ENCODE measurements around the gene TERB1.
A peak's percentile ranks its signal among the peaks of the same experiment; 100 is the strongest.
"Not testable (repeated sequence)": the region's sequence is repeated elsewhere in the genome, so short reads cannot be mapped to it uniquely, and the experiment has no call there.

The TERB1 gene

GRCh38 chr16:66811043-66811442, 9.7 kb upstream of the TERB1 start:
- DNase-seq: no peak

DNA sequence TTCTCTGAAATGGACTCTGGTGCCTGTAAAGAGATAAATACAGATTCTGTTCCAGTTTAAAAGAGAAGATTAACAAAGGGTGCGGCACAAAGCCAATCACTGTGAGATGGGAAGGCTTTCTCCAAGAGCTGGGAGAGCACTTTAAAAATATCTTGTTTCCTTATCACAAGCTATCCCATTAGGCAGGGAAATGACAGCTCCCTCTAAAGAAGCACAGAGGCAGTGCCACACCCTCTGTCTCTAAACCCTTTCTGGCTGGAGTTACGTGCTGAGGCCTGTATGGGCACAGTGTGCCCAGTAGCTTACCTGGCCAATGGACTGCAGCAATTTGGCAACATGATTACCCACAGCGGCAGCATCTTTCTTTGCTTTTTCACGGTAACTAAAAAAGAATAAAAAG, 9.0 kb upstream of the TERB1 start:
- DNase-seq: no peak

DNA sequence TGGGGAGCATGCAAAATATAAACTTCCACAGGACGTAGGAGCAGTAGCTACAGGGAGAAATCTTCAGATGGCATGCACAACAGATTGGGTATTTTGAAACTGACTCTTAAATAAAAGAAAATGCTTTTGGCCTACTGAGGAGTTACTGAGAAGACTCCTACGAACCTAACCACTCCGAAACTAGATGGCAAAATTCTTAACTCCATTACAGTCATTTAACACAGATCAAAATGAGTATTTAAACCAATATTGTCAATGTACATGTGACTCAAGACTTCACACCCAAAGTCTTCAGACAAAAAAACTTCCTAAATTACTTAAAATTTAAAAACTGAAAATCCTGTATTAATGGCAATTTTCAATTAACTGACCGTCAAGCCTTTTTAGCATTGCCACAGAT, 8.4 kb upstream of the TERB1 start:
- DNase-seq: no peak

GRCh38 chr16:66802159-66802558, 775 bp upstream of the TERB1 start:
- no peak for DNase-seq

DNA sequence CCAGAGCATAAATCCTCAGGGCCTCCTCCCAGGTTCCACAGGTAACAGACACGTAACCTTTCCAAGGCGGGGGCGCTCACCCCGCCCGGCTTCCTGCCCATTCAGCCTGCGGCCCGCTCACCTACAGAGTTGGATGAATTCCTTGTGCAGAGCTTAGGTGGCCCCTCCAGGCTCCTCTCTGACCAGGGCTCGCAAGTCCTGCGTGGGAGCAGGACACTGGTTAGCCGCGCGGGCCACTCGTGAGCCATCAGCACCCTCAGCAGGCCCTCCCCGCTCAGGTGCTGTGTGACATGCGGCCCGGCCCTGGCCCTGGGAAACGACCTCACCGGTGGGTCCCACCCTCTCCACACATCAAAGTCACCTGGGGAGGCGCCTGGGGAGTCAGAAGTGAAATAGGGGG, 528 bp downstream of the TERB1 start:
- DNase-seq: no peak

GRCh38 chr16:66798161-66798560, 3.2 kb downstream of the TERB1 start:
- no peak for DNase-seq

DNA sequence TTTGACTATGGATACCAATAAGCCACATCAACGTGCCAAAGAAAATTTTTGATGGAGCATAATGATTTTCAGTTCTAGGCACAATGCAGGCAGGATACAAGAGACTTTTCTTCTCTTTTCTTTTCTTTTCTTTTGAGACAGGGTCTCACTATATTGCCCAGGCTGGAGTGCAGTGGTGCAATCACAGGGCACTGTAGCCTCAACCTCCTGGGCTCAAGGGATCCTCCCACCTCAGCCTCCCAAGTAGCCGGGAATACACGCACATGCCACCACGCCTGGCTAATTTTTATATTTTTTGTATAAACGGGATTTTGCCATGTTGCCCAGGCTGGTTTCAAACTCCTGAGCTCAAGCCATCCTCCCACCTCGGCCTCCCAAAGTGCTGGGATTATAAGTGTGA, 7.4 kb downstream of the TERB1 start:
- DNase-seq: not testable (repeated sequence)

DNA sequence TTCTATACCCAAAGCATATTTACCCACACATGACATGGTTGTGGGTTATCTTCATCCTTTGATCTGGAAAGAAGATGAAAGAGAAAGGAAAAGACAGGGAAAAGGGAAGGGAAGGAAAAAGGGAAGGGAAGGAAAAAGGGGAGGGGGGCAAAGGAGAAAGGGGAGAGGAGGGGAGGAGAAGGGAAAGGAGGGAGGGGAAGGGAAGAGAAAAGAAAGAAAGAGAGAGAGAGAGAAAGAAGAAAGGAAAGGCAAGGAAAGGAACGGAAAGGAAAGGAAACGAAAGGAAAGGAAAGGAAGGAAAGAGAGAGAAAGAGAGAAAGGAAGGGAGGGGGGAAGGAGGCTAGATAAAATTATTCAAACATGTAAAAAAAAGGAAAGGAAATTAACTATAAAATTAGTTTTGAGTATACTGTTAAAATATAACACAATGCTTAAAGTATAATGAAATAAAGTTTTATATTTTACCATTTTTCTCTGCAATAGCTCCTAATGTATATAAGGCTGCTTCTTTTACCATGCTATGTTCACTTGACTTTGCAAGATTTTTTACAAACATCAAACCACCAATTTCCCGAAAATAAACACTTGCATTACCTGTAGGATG, 11.2 kb downstream of the TERB1 start:
- DNase-seq: no peak

GRCh38 chr16:66787427-66787826, 14.0 kb downstream of the TERB1 start:
- no peak for DNase-seq

DNA sequence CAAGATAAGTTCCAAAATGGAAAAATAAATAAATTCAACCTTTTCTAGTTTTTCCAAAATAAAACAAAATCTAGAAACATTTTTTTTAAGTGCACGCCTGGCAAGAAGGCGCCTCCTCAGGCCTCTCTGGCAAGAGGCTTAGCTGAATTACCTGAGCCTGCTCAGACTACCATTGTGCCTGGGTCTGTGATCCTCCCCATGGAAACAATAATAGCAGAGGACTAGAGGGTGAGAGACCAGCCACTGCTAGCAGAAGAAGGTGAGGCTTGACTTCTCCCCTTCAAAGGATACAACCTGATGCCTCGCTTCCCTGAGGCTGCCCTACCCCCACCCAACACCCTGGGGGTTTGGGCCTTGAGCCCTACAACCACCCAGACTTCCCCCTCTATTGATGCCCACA, 14.8 kb downstream of the TERB1 start:
- DNase-seq: no peak

DNA sequence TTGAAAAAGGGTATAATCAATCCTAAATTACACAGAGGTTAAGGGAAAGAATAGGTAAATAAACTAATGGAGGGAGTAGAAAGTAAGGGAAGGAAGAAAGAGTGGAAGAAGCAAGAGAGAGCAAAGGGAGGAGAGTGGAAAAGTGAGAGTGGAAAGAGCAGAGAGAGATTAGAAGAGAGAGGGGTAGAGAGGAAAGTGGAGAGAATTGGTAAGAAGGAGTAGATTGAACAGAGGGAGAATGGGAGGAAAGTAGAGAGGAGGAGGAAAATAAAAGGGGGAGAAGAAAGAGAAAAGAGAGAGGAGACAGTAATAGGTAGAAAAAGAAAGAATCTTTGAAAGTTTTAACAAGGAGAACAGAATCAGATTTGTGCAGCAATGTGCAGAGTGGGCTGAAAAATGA, 24.9 kb downstream of the TERB1 start:
- no peak for DNase-seq

- no peak for DNase-seq
These were observed 26.4 kb downstream of the TERB1 start for GRCh38 chr16:66774981-66775380.

DNA sequence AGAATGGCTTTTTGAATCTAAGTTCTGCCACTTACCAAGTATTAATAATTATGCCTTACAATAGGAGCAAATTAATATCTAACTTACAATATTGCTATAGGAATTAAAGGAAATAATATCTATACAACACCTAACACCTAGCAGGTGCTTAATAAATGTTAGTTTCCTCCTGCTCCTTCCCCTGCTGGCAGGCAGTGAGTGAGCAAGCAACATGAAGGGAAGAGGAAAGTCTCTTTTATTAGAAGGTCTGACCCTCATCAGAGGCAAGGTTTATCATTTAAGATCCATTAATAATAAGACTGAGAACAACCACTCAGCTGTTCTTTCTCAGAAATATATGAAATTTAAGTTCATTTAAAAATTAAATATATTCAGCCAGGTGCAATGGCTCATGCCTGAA, 43.3 kb downstream of the TERB1 start:
- DNase-seq: no peak

GRCh38 chr16:66754819-66755218, 46.6 kb downstream of the TERB1 start:
- no peak for DNase-seq

- no peak for DNase-seq
These were observed 47.2 kb downstream of the TERB1 start for GRCh38 chr16:66754211-66754610.

- no peak for DNase-seq
These were observed 48.4 kb downstream of the TERB1 start for GRCh38 chr16:66752958-66753357.

DNA sequence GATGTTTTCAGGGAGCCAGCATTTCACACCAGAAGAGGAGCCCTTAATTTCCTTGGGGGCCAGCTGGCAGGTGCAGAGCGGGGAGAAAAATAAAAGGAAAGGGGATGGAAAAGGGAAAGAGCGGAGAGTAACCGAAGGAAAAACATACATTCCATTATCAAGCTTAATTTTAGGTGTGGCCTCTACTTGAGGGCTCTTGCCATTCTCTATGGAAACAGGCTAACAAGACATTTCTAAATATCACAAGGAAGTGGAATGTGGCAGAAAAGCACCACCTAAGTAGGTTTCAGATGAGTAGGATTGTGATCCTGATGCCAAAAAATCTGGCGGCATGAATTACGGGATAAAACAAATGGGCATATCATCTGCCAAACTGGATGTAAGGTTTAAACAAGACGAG, 49.0 kb downstream of the TERB1 start:
- no peak for DNase-seq

DNA sequence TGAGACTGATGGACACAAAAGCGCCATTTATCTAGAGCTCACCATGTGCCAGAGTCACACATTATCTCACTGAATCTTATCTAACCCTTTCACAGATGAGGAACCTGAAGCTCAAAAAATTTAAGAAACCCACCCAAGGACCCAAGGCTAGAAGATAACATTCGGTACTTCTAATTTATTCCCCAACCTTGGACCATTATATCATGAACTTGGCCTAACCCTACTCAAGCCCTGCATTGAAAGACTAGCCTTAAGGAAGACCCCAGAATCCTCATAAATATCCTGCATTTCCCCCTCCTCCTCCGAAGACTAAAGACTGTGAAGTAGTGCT, 49.4 kb downstream of the TERB1 start:
- no peak for DNase-seq

- DNase-seq: peak; percentile 60
These were observed 49.9 kb downstream of the TERB1 start, which contains the start of gene DYNC1LI2 for GRCh38 chr16:66751303-66751991. Gene DYNC1LI2 (minus strand): TSS chr16:66751609. CDS start chr16:66751591, 18 bp downstream.

- DNase-seq: no peak
These were observed 50.4 kb downstream of the TERB1 start for GRCh38 chr16:66751053-66751302.

DNA sequence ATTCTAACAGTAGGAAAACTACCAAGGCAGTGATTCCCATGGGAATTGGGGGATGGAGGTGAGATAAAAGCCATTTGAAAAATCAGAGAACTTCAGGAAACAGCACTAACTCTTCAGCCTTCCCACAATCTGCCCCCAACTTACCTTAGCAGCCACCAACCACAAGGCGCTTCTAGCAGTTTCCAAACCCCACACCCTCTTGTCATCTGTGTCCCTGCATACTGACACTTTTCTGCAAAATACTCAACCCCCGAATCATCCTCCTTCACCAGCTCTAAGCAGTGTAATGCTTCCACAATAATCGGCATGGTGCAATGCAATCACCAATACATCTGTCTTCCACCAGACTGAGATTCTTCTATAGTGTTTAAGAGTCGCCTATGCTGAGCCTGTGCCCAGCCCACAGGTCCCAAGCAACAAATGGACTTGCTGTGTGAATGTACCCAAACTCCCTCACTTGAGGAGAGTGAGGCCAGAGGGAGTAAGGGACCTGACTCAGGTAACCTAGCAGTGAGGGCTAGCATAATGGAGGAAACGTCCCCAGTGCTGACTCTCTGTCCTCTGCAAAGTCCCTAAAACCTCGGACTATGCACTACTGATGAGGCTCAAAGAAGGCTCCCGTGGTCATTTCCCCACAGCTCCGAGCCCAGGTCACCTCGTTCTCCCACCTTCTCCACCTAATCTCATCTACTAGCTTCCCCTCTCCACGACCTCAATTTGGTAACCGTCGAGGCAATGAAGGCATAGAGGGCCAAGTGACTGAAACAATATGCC, 50.9 kb downstream of the TERB1 start:
- DNase-seq: no peak

DNA sequence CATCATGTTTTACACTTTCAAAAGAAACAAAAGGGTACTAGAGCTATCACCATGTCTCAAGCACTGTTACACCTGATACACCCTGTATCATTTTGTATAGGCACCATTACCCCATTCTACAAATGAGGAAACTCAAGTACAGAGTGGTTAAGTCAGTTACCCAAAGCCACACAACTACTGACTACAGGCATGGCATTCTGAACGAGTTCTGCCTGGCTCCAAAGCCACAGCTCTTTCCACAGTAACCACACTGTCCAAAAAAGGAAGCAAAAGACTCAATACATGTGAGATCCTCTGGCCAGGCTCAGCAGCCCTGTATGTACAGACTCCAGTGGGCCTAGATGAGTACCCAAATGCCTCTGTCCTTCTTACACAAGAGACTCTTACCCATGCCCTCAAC, 54.7 kb downstream of the TERB1 start:
- DNase-seq: no peak

DNA sequence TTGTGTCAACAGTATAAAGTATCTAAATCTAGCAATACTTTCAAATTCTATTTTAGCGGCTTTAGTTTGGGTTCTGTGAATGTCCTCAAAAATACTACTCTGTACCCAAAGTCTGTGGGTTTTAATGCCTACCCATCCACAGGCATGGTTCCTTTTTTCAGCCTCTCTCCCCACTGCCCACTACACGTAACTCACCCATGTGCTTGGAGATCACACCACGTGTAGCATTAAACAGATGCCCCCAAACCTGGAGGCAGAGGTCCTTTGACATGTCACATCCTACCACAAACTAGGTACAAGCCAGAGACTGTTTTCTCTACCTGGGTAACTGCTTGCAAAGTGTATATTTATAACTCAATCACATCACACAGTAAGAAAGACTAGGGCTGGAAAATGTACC, 55.3 kb downstream of the TERB1 start:
- no peak for DNase-seq

- DNase-seq: no peak
These were observed 59.2 kb downstream of the TERB1 start for GRCh38 chr16:66741950-66742808.

Measured in NCI-H2171 (cell line).